ENCODE results near the gene SPECC1. TPM values are rescaled to one million over a fixed set of nuclear protein-coding genes. Genes with fewer than 3 reads are reported as not detected.
A peak's percentile ranks its signal among the peaks of the same experiment; 100 is the strongest.

Gene SPECC1
- total RNA-seq, 1 experiment from 2014 or later = 103 TPM

- Mint-ChIP-seq H3K9me3 (peaks cover 17% of the 10 kb centered on the region), H3K36me3 (peaks cover 9% of the 10 kb centered on the region), H3K27ac (no peak overlapping the region), H3K4me1 (no peaks in the 10 kb centered on the region), H3K27me3 (ENCODE audit: low read depth) (0 out of 2 replicates have a peak, but pooled peaks cover 4% of the 10 kb centered on the region), H3K4me3 (no peak overlapping the region)
- CTCF ChIA-PET = no interaction called here
- ATAC-seq (no peak), DNase-seq (ENCODE audit: low spot score) (no peak)
- POLR2A ChIA-PET = interaction anchor here (0.6 kb wide), 1 partner anchor 184 kb away, joined by 7 read pairs; no protein-coding TSS in a partner anchor
- TF ChIP-seq NR3C1 (CRISPR knock-in tag; conservative IDR thresholded peaks at IDR 0.05; ENCODE audit: low read depth) (no peak), E2F1 (CRISPR knock-in tag; IDR thresholded peaks at IDR 0.05) (no peak), CDX4 (CRISPR knock-in tag; IDR thresholded peaks at IDR 0.05; ENCODE audit: borderline replicate concordance) (no peak), ELF4 (CRISPR knock-in tag; IDR thresholded peaks at IDR 0.05; ENCODE audit: low read depth) (no peak), ZMAT4 (CRISPR knock-in tag; IDR thresholded peaks at IDR 0.05) (no peak), NR2C2 (CRISPR knock-in tag; IDR thresholded peaks at IDR 0.05) (no peak), SMAD3 (CRISPR knock-in tag; IDR thresholded peaks at IDR 0.05; ENCODE audit: borderline replicate concordance) (no peak), ZBTB21 (CRISPR knock-in tag; IDR thresholded peaks at IDR 0.05; ENCODE audit: borderline replicate concordance) (no peak)
These were observed 44.3 kb downstream of the SPECC1 start for GRCh38 chr17:20053361-20053964.

- Mint-ChIP-seq H3K4me3 (no peak overlapping the region), H3K4me1 (peaks cover 16% of the 10 kb centered on the region), H3K27me3 (ENCODE audit: low read depth) (no peaks in the 10 kb centered on the region), H3K9me3 (no peaks in the 10 kb centered on the region), H3K27ac (0 out of 2 replicates have a peak overlapping the region, but pooled peaks have one; percentile 28), H3K36me3 (no peaks in the 10 kb centered on the region)
- CTCF ChIA-PET = interaction anchor here (1.1 kb wide), 1 partner anchor 51 kb away, joined by 4 read pairs; no protein-coding TSS in a partner anchor
- TF ChIP-seq IRF1 (CRISPR knock-in tag; IDR thresholded peaks at IDR 0.05) (no peak), ZBTB43 (CRISPR knock-in tag; IDR thresholded peaks at IDR 0.05) (no peak), MXD4 (CRISPR knock-in tag; IDR thresholded peaks at IDR 0.05; ENCODE audit: borderline replicate concordance) (no peak), SOX15 (CRISPR knock-in tag; IDR thresholded peaks at IDR 0.05) (no peak), TCF7 (CRISPR knock-in tag; IDR thresholded peaks at IDR 0.05; ENCODE audit: low read depth) (no peak), FOXP1 (CRISPR knock-in tag; IDR thresholded peaks at IDR 0.05; ENCODE audit: borderline replicate concordance) (no peak), MLX (CRISPR knock-in tag; IDR thresholded peaks at IDR 0.05) (no peak), PRDM15 (CRISPR knock-in tag; IDR thresholded peaks at IDR 0.05) (no peak)
- ATAC-seq = no peak
- no peak for DNase-seq (ENCODE audit: low spot score)
- POLR2A ChIA-PET = no interaction called here
These were observed 50.6 kb downstream of the SPECC1 start for GRCh38 chr17:20059728-20060188.
